ENCODE data around the gene ATXN7. TPM values are rescaled to one million over a fixed set of nuclear protein-coding genes. Genes with fewer than 3 reads are reported as not detected.
A peak's percentile ranks its signal among the peaks of the same experiment; 100 is the strongest.

The ATXN7 gene
- total and polyA plus RNA-seq, 4 donors, result 4.8 to 46.6 (median 18.0) TPM

DNA sequence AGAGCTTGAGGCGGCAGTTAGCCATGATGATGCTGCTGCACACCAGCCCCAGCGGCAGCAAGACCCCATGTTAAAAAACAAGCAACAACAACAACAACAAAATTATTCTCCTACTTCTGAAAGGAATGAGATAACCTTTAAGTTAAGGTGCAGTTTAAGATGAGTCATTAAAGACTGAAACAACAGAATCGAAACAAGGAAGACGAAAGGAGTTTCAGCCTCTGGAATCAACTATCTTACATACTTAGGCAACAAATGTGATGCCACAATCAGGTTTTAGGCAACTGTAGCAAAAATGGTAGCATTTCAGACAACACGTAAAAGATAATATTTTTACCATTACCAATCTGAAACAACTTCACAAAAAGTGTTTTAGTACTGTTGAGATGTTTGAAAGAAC, 36.3 kb downstream of the ATXN7 start:
- H3K36me3 ChIP-seq (ENCODE audit: control insufficient read depth in 4 of 4, insufficient read depth in 4 of 4, low read length in 4 of 4), result peaks cover 0 to 13% (median 4%) of the 10 kb centered on the region in 4 donors
- H3K4me1 ChIP-seq (ENCODE audit: control insufficient read depth in 5 of 5, insufficient read depth in 5 of 5, low read length in 5 of 5), result peaks cover 0 to 9% (median 4%) of the 10 kb centered on the region in 5 donors
- TF ChIP-seq, protein P1, sequence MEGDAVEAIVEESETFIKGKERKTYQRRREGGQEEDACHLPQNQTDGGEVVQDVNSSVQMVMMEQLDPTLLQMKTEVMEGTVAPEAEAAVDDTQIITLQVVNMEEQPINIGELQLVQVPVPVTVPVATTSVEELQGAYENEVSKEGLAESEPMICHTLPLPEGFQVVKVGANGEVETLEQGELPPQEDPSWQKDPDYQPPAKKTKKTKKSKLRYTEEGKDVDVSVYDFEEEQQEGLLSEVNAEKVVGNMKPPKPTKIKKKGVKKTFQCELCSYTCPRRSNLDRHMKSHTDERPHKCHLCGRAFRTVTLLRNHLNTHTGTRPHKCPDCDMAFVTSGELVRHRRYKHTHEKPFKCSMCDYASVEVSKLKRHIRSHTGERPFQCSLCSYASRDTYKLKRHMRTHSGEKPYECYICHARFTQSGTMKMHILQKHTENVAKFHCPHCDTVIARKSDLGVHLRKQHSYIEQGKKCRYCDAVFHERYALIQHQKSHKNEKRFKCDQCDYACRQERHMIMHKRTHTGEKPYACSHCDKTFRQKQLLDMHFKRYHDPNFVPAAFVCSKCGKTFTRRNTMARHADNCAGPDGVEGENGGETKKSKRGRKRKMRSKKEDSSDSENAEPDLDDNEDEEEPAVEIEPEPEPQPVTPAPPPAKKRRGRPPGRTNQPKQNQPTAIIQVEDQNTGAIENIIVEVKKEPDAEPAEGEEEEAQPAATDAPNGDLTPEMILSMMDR (IDR thresholded peaks at IDR 0.05; ENCODE audit: control extremely low read depth, extremely low read depth), result no peak
- ATAC-seq (ENCODE audit: insufficient read depth, low FRiP score), result no peak
- H3K9me3 ChIP-seq (ENCODE audit: control insufficient read depth in 4 of 4, insufficient read depth in 3 of 4, low read length in 3 of 4), result no peaks in the 10 kb centered on the region
- no peak overlapping the region for H3K9ac ChIP-seq (ENCODE audit: insufficient read depth in 1 of 2, low read length in 2 of 2)
- WGBS, 2 donors, result 92 to 94% methylated on average over 5 of the region's 5 CpGs
- no peak overlapping the region for H3K27ac ChIP-seq (ENCODE audit: low read depth in 1 of 2, low read length in 1 of 2)
- no peak for DNase-seq
- H3K4me3 ChIP-seq, result no peak overlapping the region
- H3K27me3 ChIP-seq (ENCODE audit: control insufficient read depth in 3 of 3, insufficient read depth in 3 of 3, low read length in 2 of 3), result no peaks in the 10 kb centered on the region

DNA sequence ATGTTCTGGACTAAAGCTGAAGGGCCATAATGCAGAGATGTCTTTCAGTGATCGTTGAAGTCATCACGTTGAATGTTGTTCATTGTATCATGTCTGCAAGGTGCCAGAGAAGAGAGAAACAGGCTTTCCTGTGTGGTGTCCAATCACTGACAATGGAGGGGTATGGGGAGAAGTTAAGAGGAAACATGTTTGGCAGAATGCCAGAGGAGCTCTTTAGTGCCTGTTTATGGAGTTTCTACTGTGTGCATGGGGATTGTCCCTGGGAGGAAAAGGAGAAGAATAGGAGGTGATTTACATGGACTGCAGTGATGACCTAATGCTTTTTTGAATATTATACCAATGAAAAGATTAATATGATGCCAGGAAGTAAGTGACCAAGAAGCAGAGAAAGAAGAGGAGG, 36.8 kb downstream of the ATXN7 start:
- Histone ChIP-seq H3K36me3 (ENCODE audit: control insufficient read depth in 4 of 4, insufficient read depth in 4 of 4, low read length in 4 of 4) (peaks cover 0 to 13% (median 4%) of the 10 kb centered on the region in 4 donors), H3K9me3 (ENCODE audit: control insufficient read depth in 4 of 4, insufficient read depth in 3 of 4, low read length in 3 of 4) (no peaks in the 10 kb centered on the region), H3K4me1 (ENCODE audit: control insufficient read depth in 5 of 5, insufficient read depth in 5 of 5, low read length in 5 of 5) (peaks cover 0 to 6% (median 4%) of the 10 kb centered on the region in 5 donors), H3K27ac (ENCODE audit: low read depth in 1 of 2, low read length in 1 of 2) (no peak overlapping the region), H3K4me3 (no peak overlapping the region), H3K27me3 (ENCODE audit: control insufficient read depth in 3 of 3, insufficient read depth in 3 of 3, low read length in 2 of 3) (no peaks in the 10 kb centered on the region), H3K9ac (ENCODE audit: insufficient read depth in 1 of 2, low read length in 2 of 2) (no peak overlapping the region)
- DNase-seq (peak in 2 of 3 donors; percentile 54 to 74), ATAC-seq (ENCODE audit: insufficient read depth, low FRiP score) (no peak)
- WGBS, 2 donors, result 35 to 40% methylated on average over 2 of the region's 2 CpGs
- TF ChIP-seq, protein P1 (IDR thresholded peaks at IDR 0.05; ENCODE audit: control extremely low read depth, extremely low read depth), result no peak

DNA sequence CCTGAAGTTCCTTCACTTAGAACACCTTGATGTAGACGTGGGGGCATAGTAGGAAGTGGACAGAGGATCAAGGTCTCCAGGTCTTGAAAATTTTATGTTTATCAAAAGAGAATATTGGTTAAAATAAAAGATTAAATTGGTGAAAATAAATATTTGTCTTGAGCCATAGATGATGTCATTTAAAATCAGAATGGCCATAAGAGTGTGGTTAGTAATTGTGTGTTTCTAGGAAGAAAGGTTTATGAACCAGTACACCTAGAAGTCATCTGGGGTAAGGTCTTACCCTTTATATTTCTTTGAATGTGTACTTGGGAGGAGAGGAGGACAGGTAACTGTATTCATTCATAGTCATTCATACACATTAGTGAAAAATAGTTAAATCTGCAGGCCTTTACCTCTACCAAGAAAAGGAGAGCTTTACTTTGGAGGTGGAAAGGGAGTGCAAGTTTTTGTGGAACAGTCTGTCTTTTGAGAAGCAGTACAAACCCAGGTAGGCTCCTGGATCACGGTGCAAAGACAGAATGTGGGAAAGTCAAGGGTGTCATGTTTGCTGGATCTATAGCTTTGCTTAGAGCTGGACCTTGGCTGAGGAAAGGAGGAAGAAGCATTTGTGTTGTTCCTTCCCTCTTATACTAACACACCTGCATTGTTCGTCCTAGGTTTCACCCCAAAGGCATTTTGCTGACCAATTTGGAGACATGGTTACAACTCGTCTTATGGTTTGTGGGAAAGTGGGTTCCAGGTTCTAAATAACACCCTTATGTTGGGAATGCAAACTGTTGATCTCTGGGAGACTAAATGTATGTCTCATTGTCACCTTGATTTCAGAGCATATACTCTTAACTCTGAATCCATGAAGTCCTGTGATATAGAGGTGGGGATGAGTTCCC, 42.3 kb downstream of the ATXN7 start:
- TF ChIP-seq, protein P1 (IDR thresholded peaks at IDR 0.05; ENCODE audit: control extremely low read depth, extremely low read depth), result no peak
- Histone ChIP-seq H3K36me3 (ENCODE audit: control insufficient read depth in 4 of 4, insufficient read depth in 4 of 4, low read length in 4 of 4) (peaks cover 0 to 12% (median 0%) of the 10 kb centered on the region in 4 donors), H3K9me3 (ENCODE audit: control insufficient read depth in 4 of 4, insufficient read depth in 3 of 4, low read length in 3 of 4) (no peaks in the 10 kb centered on the region), H3K4me3 (no peak overlapping the region), H3K9ac (ENCODE audit: insufficient read depth in 1 of 2, low read length in 2 of 2) (no peak overlapping the region), H3K27me3 (ENCODE audit: control insufficient read depth in 3 of 3, insufficient read depth in 3 of 3, low read length in 2 of 3) (no peaks in the 10 kb centered on the region), H3K4me1 (ENCODE audit: control insufficient read depth in 5 of 5, insufficient read depth in 5 of 5, low read length in 5 of 5) (peaks cover 0 to 25% (median 4%) of the 10 kb centered on the region in 5 donors), H3K27ac (ENCODE audit: low read depth in 1 of 2, low read length in 1 of 2) (no peak overlapping the region)
- ATAC-seq (ENCODE audit: insufficient read depth, low FRiP score) (no peak), DNase-seq (no peak)
- WGBS, 2 donors, result 83 to 88% methylated on average over 4 of the region's 4 CpGs
